Measurements from ENCODE around the gene DNAJC16.

Gene DNAJC16

GRCh38 chr1:15609631-15610030, 83.0 kb downstream of the DNAJC16 start:
- no peak for TF ChIP-seq CTCF (conservative IDR thresholded peaks at IDR 0.05; ENCODE audit: low read depth)
- CTCF ChIA-PET: no interaction called here
- POLR2A ChIA-PET (ENCODE audit: low non-redundant PET): no interaction called here
- no peak for DNase-seq (ENCODE audit: low spot score)
- H3K27ac ChIP-seq: no peak overlapping the region

GRCh38 chr1:15610167-15610566, 83.5 kb downstream of the DNAJC16 start:
- POLR2A ChIA-PET (ENCODE audit: low non-redundant PET): no interaction called here
- TF ChIP-seq CTCF (conservative IDR thresholded peaks at IDR 0.05; ENCODE audit: low read depth): no peak
- H3K27ac ChIP-seq: no peak overlapping the region; the same call in 1 of the 2 replicates
- CTCF ChIA-PET: no interaction called here
- no peak for DNase-seq (ENCODE audit: low spot score)

- DNase-seq (ENCODE audit: low spot score): no peak
- peak overlapping the region; percentile 96 for H3K27ac ChIP-seq
- ChIA-PET POLR2A (ENCODE audit: low non-redundant PET) (interaction anchor here (0.7 to 4.2 kb wide), 2 partner anchors 13 to 20 kb away, joined by 5 to 14 read pairs; no protein-coding TSS in a partner anchor), CTCF (no interaction called here)
- TF ChIP-seq CTCF (conservative IDR thresholded peaks at IDR 0.05; ENCODE audit: low read depth): no peak
These were observed 89.9 kb downstream of the DNAJC16 start for GRCh38 chr1:15616373-15617172.

GRCh38 chr1:15617173-15618076, 90.8 kb downstream of the DNAJC16 start, which contains the start of gene DDI2:
DDI2 (plus strand) TSS chr1:15617458; CDS start chr1:15617671, 213 bp downstream.
- peak; percentile 96 for DNase-seq (ENCODE audit: low spot score)
- POLR2A ChIA-PET (ENCODE audit: low non-redundant PET): interaction anchor here (1.2 to 4.2 kb wide), 2 partner anchors 13 to 14 kb away, joined by 8 to 14 read pairs; no protein-coding TSS in a partner anchor
- CTCF ChIA-PET: no interaction called here
- peak within 1 kb of the TSS; percentile 96 for H3K27ac ChIP-seq
- TF ChIP-seq CTCF (conservative IDR thresholded peaks at IDR 0.05; ENCODE audit: low read depth): no peak

- ChIA-PET POLR2A (ENCODE audit: low non-redundant PET) (interaction anchor here (1.1 to 4.2 kb wide), 3 partner anchors 12 to 91 kb away, joined by 3 to 14 read pairs (median 8); partner anchors contain the start of gene DNAJC16), CTCF (no interaction called here)
- no peak for DNase-seq (ENCODE audit: low spot score)
- no peak for TF ChIP-seq CTCF (conservative IDR thresholded peaks at IDR 0.05; ENCODE audit: low read depth)
- H3K27ac ChIP-seq: peak overlapping the region; percentile 96
These were observed 91.5 kb downstream of the DNAJC16 start for GRCh38 chr1:15618077-15618654.

Measured in RWPE1 (cell line).